ENCODE measurements around the gene PLOD3.

Gene PLOD3

GRCh38 chr7:101180130-101180755 is 37.1 kb downstream of the PLOD3 start, which contains the start of gene NAT16:
TSS of gene NAT16 (minus strand) at chr7:101180293. CDS start at chr7:101174807, 5,486 bp downstream.
- no peak for DNase-seq (ENCODE audit: low read depth)

GRCh38 chr7:101179713-101180112 is 37.7 kb downstream of the PLOD3 start:
- DNase-seq (ENCODE audit: low read depth), result no peak

GRCh38 chr7:101179117-101179516 is 38.3 kb downstream of the PLOD3 start:
- DNase-seq (ENCODE audit: low read depth), result no peak

- no peak for DNase-seq (ENCODE audit: low read depth)
Observed at GRCh38 chr7:101177644-101178043, 39.7 kb downstream of the PLOD3 start.

GRCh38 chr7:101175664-101176063 is 41.7 kb downstream of the PLOD3 start:
- no peak for DNase-seq (ENCODE audit: low read depth)

GRCh38 chr7:101174322-101174854 is 43.0 kb downstream of the PLOD3 start:
- DNase-seq (ENCODE audit: low read depth), result no peak

GRCh38 chr7:101173752-101174244 is 43.6 kb downstream of the PLOD3 start:
- no peak for DNase-seq (ENCODE audit: low read depth)

- peak; percentile 42 for DNase-seq (ENCODE audit: low read depth)
Observed at GRCh38 chr7:101172854-101173751, 44.3 kb downstream of the PLOD3 start.

GRCh38 chr7:101172005-101172853 is 45.2 kb downstream of the PLOD3 start:
- no peak for DNase-seq (ENCODE audit: low read depth)

GRCh38 chr7:101171442-101171837 is 45.9 kb downstream of the PLOD3 start:
- no peak for DNase-seq (ENCODE audit: low read depth)

GRCh38 chr7:101170617-101171441 is 46.6 kb downstream of the PLOD3 start:
- no peak for DNase-seq (ENCODE audit: low read depth)

GRCh38 chr7:101169838-101170551 is 47.4 kb downstream of the PLOD3 start:
- no peak for DNase-seq (ENCODE audit: low read depth)

- no peak for DNase-seq (ENCODE audit: low read depth)
Observed at GRCh38 chr7:101169110-101169837, 48.1 kb downstream of the PLOD3 start.

GRCh38 chr7:101168412-101169049 is 48.9 kb downstream of the PLOD3 start:
- no peak for DNase-seq (ENCODE audit: low read depth)

GRCh38 chr7:101167645-101168411 is 49.6 kb downstream of the PLOD3 start:
- DNase-seq (ENCODE audit: low read depth), result no peak

GRCh38 chr7:101166909-101167644 is 50.3 kb downstream of the PLOD3 start:
- DNase-seq (ENCODE audit: low read depth), result no peak

- no peak for DNase-seq (ENCODE audit: low read depth)
Observed at GRCh38 chr7:101166648-101166908, 50.8 kb downstream of the PLOD3 start.

Measured in GM04504 (cell line).